HL-60/S4 (cell line): ENCODE results near the gene HHIPL2.

ENCODE experiments used
- in situ Hi-C: fragments of 300-500 bp; cut with MboI; formaldehyde crosslinking; loops from 2 replicates; pipeline ENCODE4 v1.14.3; 2022; ENCODE audit warnings: low sequenced_read_pairs

HHIPL2 gene

GRCh38 chr1:222547944-222548671 lies at the start of gene HHIPL2:
Gene HHIPL2, minus strand, starts transcription at chr1:222548104. Its CDS starts 60 bp downstream, at chr1:222548044.
- in situ Hi-C loops = no loop called here

- in situ Hi-C loops = no loop called here
Observed at GRCh38 chr1:222596696-222597095, 48.8 kb upstream of the HHIPL2 start.

- in situ Hi-C loops = no loop called here
Observed at GRCh38 chr1:222594789-222595188, 46.9 kb upstream of the HHIPL2 start.

- in situ Hi-C loops = no loop called here
Observed at GRCh38 chr1:222592171-222592570, 44.3 kb upstream of the HHIPL2 start.

GRCh38 chr1:222589462-222590302 lies 41.8 kb upstream of the HHIPL2 start, which contains the start of gene TAF1A:
Gene TAF1A, minus strand, starts transcription at chr1:222589933.
- in situ Hi-C loops = no loop called here

GRCh38 chr1:222588135-222588534 lies 40.2 kb upstream of the HHIPL2 start:
- in situ Hi-C loops = no loop called here

- in situ Hi-C loops = no loop called here
Observed at GRCh38 chr1:222586842-222587241, 38.9 kb upstream of the HHIPL2 start.

GRCh38 chr1:222583079-222583478 lies 35.2 kb upstream of the HHIPL2 start:
- in situ Hi-C loops = no loop called here

- in situ Hi-C loops = no loop called here
Observed at GRCh38 chr1:222582099-222582774, 34.3 kb upstream of the HHIPL2 start.

GRCh38 chr1:222579316-222579715 lies 31.4 kb upstream of the HHIPL2 start:
- in situ Hi-C loops = no loop called here

GRCh38 chr1:222570837-222571236 lies 22.9 kb upstream of the HHIPL2 start:
- in situ Hi-C loops = no loop called here

GRCh38 chr1:222561656-222562055 lies 13.8 kb upstream of the HHIPL2 start:
- in situ Hi-C loops = no loop called here

- in situ Hi-C loops = no loop called here
Observed at GRCh38 chr1:222557574-222557973, 9.7 kb upstream of the HHIPL2 start.

- in situ Hi-C loops = no loop called here
Observed at GRCh38 chr1:222557148-222557547, 9.2 kb upstream of the HHIPL2 start.

- in situ Hi-C loops = no loop called here
Observed at GRCh38 chr1:222555992-222556615, 8.2 kb upstream of the HHIPL2 start.

- in situ Hi-C loops = no loop called here
Observed at GRCh38 chr1:222554177-222554576, 6.3 kb upstream of the HHIPL2 start.

- in situ Hi-C loops = no loop called here
Observed at GRCh38 chr1:222552882-222553281, 5.0 kb upstream of the HHIPL2 start.

- in situ Hi-C loops = no loop called here
Observed at GRCh38 chr1:222547260-222547614, 667 bp downstream of the HHIPL2 start.

GRCh38 chr1:222546548-222547259 lies 1.2 kb downstream of the HHIPL2 start:
- in situ Hi-C loops = no loop called here

- in situ Hi-C loops = no loop called here
Observed at GRCh38 chr1:222546091-222546490, 1.8 kb downstream of the HHIPL2 start.
